AG09319 (cell line): ENCODE results near the gene OR5K2.

Experiments used
- DNase-seq: peaks from one replicate; pipeline ENCODE4 v3.0.0-alpha.2; 2010; ENCODE audit warnings: low read depth; ENCODE audit errors: extremely low read depth
- TF ChIP-seq, protein P1 (sequence below): IDR thresholded peaks from 2 replicates; pipeline ENCODE4 v1.5.1; 2011; ENCODE audit warnings: low read depth, mild to moderate bottlenecking, inconsistent platforms, low read length, moderate library complexity

Gene OR5K2

DNA sequence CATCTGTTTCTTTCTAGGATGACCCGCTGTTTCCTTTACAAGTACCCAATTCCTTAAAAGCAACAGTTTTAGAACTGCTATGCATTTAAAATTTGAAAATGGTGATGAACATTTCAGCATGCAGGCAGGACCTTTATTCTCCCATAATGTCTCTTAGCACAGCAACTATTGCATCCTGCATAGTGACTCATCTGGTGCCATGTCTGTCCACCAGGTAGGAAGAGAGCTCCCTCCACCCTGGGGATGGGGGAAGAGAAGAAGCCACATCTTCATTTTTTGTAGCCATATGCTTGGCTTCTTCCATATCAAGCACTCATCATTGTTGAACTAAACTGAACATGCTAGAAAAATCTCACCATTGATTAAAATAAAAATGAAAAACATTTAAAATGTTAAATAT is 44.2 kb downstream of the OR5K2 start:
- TF ChIP-seq, protein P1, sequence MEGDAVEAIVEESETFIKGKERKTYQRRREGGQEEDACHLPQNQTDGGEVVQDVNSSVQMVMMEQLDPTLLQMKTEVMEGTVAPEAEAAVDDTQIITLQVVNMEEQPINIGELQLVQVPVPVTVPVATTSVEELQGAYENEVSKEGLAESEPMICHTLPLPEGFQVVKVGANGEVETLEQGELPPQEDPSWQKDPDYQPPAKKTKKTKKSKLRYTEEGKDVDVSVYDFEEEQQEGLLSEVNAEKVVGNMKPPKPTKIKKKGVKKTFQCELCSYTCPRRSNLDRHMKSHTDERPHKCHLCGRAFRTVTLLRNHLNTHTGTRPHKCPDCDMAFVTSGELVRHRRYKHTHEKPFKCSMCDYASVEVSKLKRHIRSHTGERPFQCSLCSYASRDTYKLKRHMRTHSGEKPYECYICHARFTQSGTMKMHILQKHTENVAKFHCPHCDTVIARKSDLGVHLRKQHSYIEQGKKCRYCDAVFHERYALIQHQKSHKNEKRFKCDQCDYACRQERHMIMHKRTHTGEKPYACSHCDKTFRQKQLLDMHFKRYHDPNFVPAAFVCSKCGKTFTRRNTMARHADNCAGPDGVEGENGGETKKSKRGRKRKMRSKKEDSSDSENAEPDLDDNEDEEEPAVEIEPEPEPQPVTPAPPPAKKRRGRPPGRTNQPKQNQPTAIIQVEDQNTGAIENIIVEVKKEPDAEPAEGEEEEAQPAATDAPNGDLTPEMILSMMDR: no peak
- DNase-seq: no peak

DNA sequence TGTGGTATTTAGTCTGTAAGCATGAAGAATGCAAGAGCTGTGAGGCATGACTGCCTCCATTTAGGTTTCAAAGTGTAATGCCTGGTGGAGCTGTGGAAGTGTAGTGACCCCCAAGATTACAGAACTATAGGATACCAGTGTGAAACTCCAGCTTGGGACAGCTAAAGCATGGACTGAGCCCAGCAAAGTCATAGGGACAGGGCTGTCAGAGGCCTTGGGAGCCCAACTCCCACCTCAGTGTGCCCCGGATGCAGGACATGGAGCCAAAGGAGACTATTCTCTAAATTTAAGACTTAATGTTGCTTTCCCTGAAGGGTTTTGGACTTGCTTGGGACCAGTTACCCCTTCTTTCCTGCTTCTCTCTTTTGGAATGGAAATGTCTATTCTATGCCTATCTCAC is 45.1 kb downstream of the OR5K2 start:
- TF ChIP-seq, protein P1: no peak
- DNase-seq: no peak

DNA sequence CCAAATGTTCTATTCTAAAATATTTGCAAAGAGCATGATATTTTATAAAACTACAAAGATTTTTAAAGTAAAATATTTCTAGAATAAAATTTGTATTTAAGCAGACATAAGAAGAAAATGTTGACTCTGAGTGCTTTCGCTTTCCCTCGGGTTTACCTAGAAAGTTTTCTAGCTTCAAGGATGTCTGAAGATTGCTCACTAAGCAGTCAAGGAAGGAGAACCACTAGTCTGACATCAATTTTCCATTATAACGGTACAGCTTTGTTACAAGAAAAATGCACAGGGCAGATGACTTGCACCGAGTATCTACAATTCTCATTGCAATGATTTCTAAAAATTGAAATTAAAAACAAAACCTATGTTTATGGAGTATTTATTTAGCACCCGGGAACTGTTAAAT is 48.5 kb downstream of the OR5K2 start:
- TF ChIP-seq, protein P1: no peak
- no peak for DNase-seq
